Prostate gland (tissue), 2 donors: Measurements from ENCODE around the gene HSPA5. TPM values are rescaled to one million over a fixed set of nuclear protein-coding genes. Genes with fewer than 3 reads are reported as not detected.

Source experiments
- DNase-seq: peaks from one replicate; pipeline ENCODE4 v3.0.0-alpha.2; 2019; ENCODE audit warnings: low spot score
- H3K27ac ChIP-seq, 2 donors: fragments of 200-600 bp; sonication (generic); 2 replicates each; pipeline ENCODE4 v1.5.1; 2017 to 2019
- H3K27me3 ChIP-seq: fragments of 200-600 bp; sonication (generic); replicated peaks from 2 replicates; pipeline ENCODE4 v1.5.1; 2019; ENCODE audit not compliant: insufficient read depth
- H3K36me3 ChIP-seq, 2 donors: fragments of 200-600 bp; sonication (generic); 1 replicate in 1 of 2; 2 replicates in 1 of 2; pipeline versions ENCODE4 v1.5.1 to v1.8.1; 2017 to 2019
- H3K4me1 ChIP-seq: fragments of 200-600 bp; sonication (generic); replicated peaks from 2 replicates; pipeline ENCODE4 v1.5.1; 2019
- H3K4me3 ChIP-seq, 2 donors: fragments of 200-600 bp; sonication (generic); 2 replicates each; pipeline ENCODE4 v1.5.1; 2017 to 2019
- H3K9me3 ChIP-seq: fragments of 200-600 bp; sonication (generic); 2 replicates; pipeline ENCODE4 v1.5.1; 2017
- POLR2A ChIP-seq: fragments of 450-650 bp; IDR thresholded peaks from one replicate; pipeline ENCODE4 v1.6.1; 2016; ENCODE audit warnings: antibody characterized with exemption, mild to moderate bottlenecking
- POLR2AphosphoS5 ChIP-seq: sonication (generic); formaldehyde crosslinking; IDR thresholded peaks from one replicate; pipeline ENCODE4 v1.6.1; 2017; ENCODE audit warnings: antibody characterized with exemption
- WGBS: methylation state at CpG from one replicate; pipeline ENCODE4 v1.1.5; 2018; 5-methylcytosine and 5-hydroxymethylcytosine counted together
- intact Hi-C: fragments of 100-400 bp; cut with DNase I; formaldehyde crosslinking; loops from one replicate; pipeline ENCODE4 v1.14.2; 2022
- total RNA-seq, 2 donors: library from RNA; depleted of rRNA; stranded (reverse); fragments of >200 nt; gene quantifications; one replicate each; pipeline ENCODE4 v1.1.0, GENCODE V29; 2016
- TF ChIP-seq, protein P1 (sequence below), 4 experiments: fragments of 200-600 bp in 2 of 4; fragments of 450-650 bp in 2 of 4; sonication (generic) in 2 of 4; IDR thresholded peaks; 1 replicate in 3 of 4; 2 replicates in 1 of 4; pipeline ENCODE4 v1.5.1; 2016 to 2019; ENCODE audit warnings: antibody characterized with exemption in 4 of 4, mild to moderate bottlenecking in 2 of 4, moderate library complexity in 2 of 4

The HSPA5 gene
- total RNA-seq, 2 donors from 2014 or later: 215 to 303 TPM

DNA sequence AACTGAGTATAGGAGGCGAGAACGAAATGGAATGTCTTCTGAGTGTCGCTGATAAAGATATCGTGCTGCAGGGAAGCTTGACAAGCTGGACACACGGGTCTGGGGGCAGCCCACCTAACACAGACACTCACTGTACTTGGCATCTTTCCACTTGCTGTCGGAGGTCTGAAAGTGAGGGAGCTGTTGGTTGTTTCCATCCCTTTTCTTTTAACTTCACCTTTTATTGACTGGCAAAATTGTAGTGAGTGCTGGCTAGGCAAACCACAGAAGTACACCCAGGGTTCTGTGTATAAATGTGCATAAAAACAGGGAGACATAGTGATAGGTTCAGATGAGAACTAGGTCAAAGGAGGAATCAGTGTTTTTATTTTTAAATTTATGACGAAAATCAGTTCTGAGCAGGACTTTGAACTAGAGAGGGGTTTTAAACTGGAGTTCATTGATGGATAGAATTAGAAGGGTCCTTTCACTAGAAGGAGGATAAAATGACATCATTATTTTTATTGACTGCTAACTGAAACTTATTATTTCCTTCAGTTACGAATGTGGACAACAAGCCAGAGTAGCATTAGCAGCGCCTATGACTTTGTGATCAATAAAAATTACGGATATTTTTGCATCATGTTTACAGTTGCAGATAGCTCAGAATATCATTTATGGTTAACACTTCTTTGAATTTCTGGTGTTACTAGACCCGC lies 21.3 kb upstream of the HSPA5 start:
- Histone ChIP-seq H3K27me3 (no peaks in the 10 kb centered on the region), H3K27ac (peak overlapping the region; percentile 75 to 84), H3K4me3 (peak overlapping the region; percentile 63 to 97), H3K9me3 (no peaks in the 10 kb centered on the region), H3K4me1 (no peaks in the 10 kb centered on the region), H3K36me3 (no peaks in the 10 kb centered on the region)
- TF ChIP-seq POLR2AphosphoS5 (no peak), POLR2A (no peak)
- TF ChIP-seq, protein P1, sequence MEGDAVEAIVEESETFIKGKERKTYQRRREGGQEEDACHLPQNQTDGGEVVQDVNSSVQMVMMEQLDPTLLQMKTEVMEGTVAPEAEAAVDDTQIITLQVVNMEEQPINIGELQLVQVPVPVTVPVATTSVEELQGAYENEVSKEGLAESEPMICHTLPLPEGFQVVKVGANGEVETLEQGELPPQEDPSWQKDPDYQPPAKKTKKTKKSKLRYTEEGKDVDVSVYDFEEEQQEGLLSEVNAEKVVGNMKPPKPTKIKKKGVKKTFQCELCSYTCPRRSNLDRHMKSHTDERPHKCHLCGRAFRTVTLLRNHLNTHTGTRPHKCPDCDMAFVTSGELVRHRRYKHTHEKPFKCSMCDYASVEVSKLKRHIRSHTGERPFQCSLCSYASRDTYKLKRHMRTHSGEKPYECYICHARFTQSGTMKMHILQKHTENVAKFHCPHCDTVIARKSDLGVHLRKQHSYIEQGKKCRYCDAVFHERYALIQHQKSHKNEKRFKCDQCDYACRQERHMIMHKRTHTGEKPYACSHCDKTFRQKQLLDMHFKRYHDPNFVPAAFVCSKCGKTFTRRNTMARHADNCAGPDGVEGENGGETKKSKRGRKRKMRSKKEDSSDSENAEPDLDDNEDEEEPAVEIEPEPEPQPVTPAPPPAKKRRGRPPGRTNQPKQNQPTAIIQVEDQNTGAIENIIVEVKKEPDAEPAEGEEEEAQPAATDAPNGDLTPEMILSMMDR (IDR thresholded peaks at IDR 0.05): no peak
- intact Hi-C loops: no loop called here
- 15% methylated on average over 11 of the region's 11 CpGs for WGBS
- DNase-seq: no peak

- no peaks in the 10 kb centered on the region for H3K36me3 ChIP-seq
- under 1% methylated on average over 71 of the region's 72 CpGs for WGBS
- peak within 1 kb of the TSS; percentile 75 to 84 for H3K27ac ChIP-seq
- no peaks in the 10 kb centered on the region for H3K27me3 ChIP-seq
- intact Hi-C loops: no loop called here
- DNase-seq: peak; percentile 74
- H3K9me3 ChIP-seq: no peaks in the 10 kb centered on the region
- H3K4me3 ChIP-seq: peak within 1 kb of the TSS; percentile 63 to 97
- TF ChIP-seq POLR2A: peak; percentile 77
- TF ChIP-seq, protein P1 (IDR thresholded peaks at IDR 0.05): peak in 3 of 4 experiments; percentile 40 to 66 (median 64)
- TF ChIP-seq POLR2AphosphoS5: peak; percentile 56
- no peaks in the 10 kb centered on the region for H3K4me1 ChIP-seq
Measured at GRCh38 chr9:125261501-125262293, 20.6 kb upstream of the HSPA5 start, which contains the start of gene GAPVD1. GAPVD1 (plus strand) TSS chr9:125261826; CDS start chr9:125298922, 37,096 bp downstream.

- Histone ChIP-seq H3K4me3 (no peak overlapping the region), H3K36me3 (no peaks in the 10 kb centered on the region), H3K4me1 (no peaks in the 10 kb centered on the region), H3K27ac (no peak overlapping the region), H3K9me3 (no peaks in the 10 kb centered on the region), H3K27me3 (no peaks in the 10 kb centered on the region)
- no peak for TF ChIP-seq POLR2A
- TF ChIP-seq, protein P1 (IDR thresholded peaks at IDR 0.05): no peak
- TF ChIP-seq POLR2AphosphoS5: no peak
- no peak for DNase-seq
- intact Hi-C loops: no loop called here
Measured at GRCh38 chr9:125260561-125260960, 19.4 kb upstream of the HSPA5 start.

DNA sequence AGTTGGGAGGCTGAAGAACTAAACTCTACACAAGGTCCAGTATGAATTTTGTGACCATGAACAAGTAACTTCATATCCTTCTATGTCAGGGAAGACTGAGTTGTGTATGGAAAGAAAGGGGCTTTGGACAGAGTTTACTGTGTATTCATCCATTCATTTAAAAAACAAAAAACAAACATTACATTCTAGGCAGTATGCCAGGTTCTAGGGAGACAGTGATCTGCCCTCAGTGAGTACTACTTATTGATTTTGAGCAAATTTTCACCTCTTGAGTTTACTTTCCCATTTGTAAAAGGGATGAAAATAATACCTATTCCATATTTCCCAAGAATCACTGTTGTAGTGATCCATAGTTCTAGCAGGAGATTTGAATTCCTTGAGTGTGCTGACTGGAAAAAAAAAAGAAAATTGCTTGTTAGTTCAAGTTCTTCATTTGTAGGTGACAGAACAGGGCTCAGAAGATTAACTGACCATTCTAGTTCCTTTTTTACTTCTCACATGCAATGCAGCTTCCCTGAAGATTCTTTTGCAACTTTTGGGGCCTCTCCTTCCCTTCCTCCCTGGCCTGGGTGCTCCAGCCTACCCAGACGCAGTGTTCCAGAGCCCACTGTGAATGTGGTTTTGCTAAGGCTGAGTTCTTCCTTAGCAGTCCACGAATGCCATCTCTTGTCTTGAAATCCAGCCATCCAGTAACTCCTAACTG lies 17.8 kb upstream of the HSPA5 start:
- H3K27ac ChIP-seq: no peak overlapping the region

More for the DNA sequence above, 17.8 kb upstream of the HSPA5 start:
- H3K4me3 ChIP-seq: no peak overlapping the region
- 75% methylated on average over 2 of the region's 2 CpGs for WGBS
- no peaks in the 10 kb centered on the region for H3K36me3 ChIP-seq
- H3K27me3 ChIP-seq: no peaks in the 10 kb centered on the region
- TF ChIP-seq POLR2A: no peak
- TF ChIP-seq, protein P1 (IDR thresholded peaks at IDR 0.05): no peak
- no peak for TF ChIP-seq POLR2AphosphoS5
- H3K4me1 ChIP-seq: no peaks in the 10 kb centered on the region
- no peak for DNase-seq
- H3K9me3 ChIP-seq: no peaks in the 10 kb centered on the region
- intact Hi-C loops: no loop called here
